Astrocyte of the spinal cord (primary cell): Measurements from ENCODE around the gene RBFOX2.

ENCODE experiments used
- DNase-seq: peaks from one replicate; pipeline ENCODE4 v3.0.0; 2011; ENCODE audit warnings: low read depth, low spot score
- H3K4me3 ChIP-seq: 2 replicates; pipeline ENCODE4 v1.5.1; 2011; ENCODE audit warnings: low read depth, mild to moderate bottlenecking, low read length, moderate library complexity
- in situ Hi-C: cut with HindIII; loops from 2 replicates; pipeline ENCODE4 v1.10.0; 2017; ENCODE audit warnings: low sequenced_read_pairs
- TF ChIP-seq, protein P1 (sequence below): IDR thresholded peaks from 2 replicates; pipeline ENCODE4 v1.5.1; 2012; ENCODE audit warnings: low read depth, mild to moderate bottlenecking, low read length, inconsistent platforms

The RBFOX2 gene

DNA sequence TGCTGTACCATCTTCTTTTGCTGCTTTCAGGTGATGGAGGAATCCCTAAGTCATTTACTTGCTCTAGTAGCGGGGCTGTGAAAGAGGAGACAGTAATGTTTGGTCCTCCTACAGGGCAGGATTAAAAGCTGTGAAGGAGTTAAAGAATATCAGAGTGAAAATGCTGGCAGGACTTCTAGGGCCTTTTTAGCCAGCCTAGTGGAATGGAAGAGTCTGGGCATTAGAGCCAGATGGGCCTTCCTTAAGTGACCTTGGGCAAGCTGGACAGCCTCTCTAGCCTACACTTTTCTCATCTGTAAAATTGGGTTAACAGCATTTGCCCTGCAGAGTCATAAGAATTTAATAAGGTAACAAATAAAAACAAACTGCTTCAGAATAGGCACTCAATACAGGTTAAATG, 114.7 kb downstream of the RBFOX2 start:
- TF ChIP-seq, protein P1, sequence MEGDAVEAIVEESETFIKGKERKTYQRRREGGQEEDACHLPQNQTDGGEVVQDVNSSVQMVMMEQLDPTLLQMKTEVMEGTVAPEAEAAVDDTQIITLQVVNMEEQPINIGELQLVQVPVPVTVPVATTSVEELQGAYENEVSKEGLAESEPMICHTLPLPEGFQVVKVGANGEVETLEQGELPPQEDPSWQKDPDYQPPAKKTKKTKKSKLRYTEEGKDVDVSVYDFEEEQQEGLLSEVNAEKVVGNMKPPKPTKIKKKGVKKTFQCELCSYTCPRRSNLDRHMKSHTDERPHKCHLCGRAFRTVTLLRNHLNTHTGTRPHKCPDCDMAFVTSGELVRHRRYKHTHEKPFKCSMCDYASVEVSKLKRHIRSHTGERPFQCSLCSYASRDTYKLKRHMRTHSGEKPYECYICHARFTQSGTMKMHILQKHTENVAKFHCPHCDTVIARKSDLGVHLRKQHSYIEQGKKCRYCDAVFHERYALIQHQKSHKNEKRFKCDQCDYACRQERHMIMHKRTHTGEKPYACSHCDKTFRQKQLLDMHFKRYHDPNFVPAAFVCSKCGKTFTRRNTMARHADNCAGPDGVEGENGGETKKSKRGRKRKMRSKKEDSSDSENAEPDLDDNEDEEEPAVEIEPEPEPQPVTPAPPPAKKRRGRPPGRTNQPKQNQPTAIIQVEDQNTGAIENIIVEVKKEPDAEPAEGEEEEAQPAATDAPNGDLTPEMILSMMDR = no peak
- H3K4me3 ChIP-seq = no peak overlapping the region
- in situ Hi-C loops = no loop called here
- DNase-seq = no peak

DNA sequence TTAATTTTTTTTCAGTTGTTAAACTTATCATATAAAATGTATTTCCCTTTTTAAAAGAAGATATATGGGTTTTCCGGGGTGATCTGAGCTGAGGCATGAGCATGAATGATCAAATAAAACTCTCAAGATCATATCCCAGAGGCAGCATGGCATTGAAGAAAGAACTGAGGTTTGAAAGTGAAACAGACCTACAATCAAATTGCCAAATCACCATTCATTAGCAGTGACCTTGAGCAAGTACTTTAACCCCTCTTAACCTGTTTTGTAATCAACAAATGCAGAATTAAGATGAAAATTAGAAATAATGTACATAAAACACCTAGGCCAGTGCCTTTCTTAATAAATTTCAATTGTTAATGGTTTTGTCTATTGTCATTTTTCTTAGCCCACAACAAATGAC, 116.0 kb downstream of the RBFOX2 start:
- H3K4me3 ChIP-seq = no peak overlapping the region
- in situ Hi-C loops = no loop called here
- TF ChIP-seq, protein P1 = no peak
- no peak for DNase-seq

DNA sequence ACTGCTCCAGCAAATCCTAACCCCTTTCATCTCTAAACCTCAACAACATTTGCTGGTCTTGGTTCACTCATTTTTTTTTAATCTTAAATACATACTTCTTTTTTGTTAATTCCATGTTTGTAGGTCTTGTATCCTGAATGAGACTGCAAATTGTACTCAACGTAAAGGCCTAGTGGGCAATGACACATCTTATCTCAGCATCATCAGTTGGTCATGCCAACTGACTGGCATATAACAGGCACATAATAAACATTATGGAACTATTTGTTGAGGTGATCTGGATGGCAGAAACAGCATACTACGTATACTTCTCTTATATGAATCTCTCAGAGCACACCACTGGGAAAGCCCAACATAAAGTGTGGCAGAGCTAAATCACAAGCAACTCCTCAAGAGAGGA, 116.7 kb downstream of the RBFOX2 start:
- H3K4me3 ChIP-seq = no peak overlapping the region
- TF ChIP-seq, protein P1 = no peak
- DNase-seq = no peak
- in situ Hi-C loops = no loop called here

DNA sequence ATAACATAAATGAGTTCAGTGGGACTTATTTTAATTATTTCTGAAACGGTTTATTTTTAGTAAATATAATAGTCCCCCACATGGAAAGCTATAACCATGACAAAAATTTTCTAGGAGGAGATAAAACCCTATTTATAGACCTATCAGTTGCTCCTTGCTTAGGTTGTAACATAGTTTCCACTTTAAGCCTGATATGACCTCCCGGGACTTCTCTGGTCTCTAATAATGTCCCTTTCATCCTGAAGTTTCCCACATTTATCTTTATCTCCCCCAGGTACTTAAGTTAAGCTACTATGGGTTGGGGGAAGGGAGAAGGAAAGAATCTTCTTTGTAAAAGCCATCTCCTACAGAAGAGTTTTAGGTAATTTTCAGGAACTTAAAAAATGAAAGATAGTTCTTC, 117.7 kb downstream of the RBFOX2 start:
- TF ChIP-seq, protein P1 = no peak

DNA sequence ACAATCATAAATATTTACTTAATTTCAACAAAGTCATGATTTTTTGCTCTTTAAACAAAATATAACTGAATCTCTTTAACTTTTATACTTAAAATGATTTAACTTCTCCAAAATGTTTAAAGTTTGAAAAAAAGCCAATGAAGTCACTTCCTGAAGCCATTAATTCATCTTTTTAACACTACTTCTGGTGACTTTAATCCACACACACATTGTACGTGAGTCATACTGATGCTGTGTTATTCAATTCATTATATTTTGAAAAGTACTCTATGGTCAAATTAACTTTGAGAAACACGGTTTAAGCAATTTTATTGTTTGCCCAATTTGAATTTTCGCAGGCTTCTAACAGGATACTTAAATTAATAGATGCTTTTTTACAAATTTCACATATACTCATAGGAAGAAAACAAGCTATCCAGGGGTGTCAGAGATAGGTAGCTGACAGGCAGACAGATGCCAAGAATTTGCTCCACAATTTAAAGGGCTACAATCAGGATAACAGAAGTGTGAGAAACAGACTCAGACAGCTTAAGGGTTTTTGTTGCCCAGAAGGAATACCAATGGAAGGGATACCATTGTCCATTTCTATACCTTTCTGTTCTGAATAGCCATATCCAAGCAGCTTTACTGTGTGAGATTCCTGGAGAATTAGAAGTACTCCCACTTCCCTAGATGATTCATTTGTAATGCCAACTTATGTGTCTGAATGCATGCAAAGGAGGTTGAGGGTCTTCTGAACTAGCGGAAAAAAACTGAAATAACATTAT, 118.4 kb downstream of the RBFOX2 start:
- no peak overlapping the region for H3K4me3 ChIP-seq
- TF ChIP-seq, protein P1 = no peak
- in situ Hi-C loops = no loop called here
- DNase-seq = peak; percentile 25

More for the DNA sequence above, 117.7 kb downstream of the RBFOX2 start:
- in situ Hi-C loops = no loop called here
- no peak overlapping the region for H3K4me3 ChIP-seq
- no peak for DNase-seq

DNA sequence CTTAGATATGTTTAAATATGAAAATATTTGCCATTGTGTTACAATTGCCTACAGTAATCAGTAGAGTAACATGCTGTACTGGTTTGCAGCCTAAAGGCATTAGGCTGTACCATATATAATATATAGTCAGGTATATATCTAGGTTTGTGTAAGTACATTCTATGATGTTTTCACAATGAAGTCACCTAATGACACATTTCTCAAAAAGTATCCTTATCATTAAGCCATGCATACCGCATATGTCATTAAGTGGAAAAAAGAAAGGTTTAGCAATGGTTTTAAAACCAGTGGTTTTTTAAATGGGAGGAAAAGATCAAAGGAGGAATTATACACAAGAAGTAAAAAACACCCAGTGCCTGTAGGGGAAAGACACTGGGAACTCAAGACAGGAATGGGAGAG, 122.7 kb downstream of the RBFOX2 start:
- in situ Hi-C loops = no loop called here
- TF ChIP-seq, protein P1 = no peak
- no peak overlapping the region for H3K4me3 ChIP-seq
- no peak for DNase-seq
